Stimulated activated CD8-positive, alpha-beta memory T cell treated with anti-CD3 and anti-CD28 coated beads, Interleukin-4, amount 100 ng/mL, for 24 hours (primary cell): ENCODE measurements around the gene SMYD2.

Experiments
- DNase-seq: peaks from one replicate; pipeline ENCODE4 v3.0.0-alpha.2; 2020; ENCODE audit warnings: low read depth

Gene SMYD2

GRCh38 chr1:214303141-214303930 lies 22.4 kb downstream of the SMYD2 start:
- DNase-seq = no peak

GRCh38 chr1:214305164-214305751 lies 24.3 kb downstream of the SMYD2 start:
- DNase-seq = no peak

GRCh38 chr1:214306269-214306668 lies 25.3 kb downstream of the SMYD2 start:
- DNase-seq = no peak

GRCh38 chr1:214310010-214310409 lies 29.1 kb downstream of the SMYD2 start:
- no peak for DNase-seq

GRCh38 chr1:214310777-214311690 lies 30.1 kb downstream of the SMYD2 start:
- no peak for DNase-seq

- no peak for DNase-seq
Measured at GRCh38 chr1:214312530-214313051, 31.6 kb downstream of the SMYD2 start.

- no peak for DNase-seq
Measured at GRCh38 chr1:214314178-214314843, 33.4 kb downstream of the SMYD2 start.

GRCh38 chr1:214316593-214316992 lies 35.6 kb downstream of the SMYD2 start:
- DNase-seq = no peak

- DNase-seq = no peak
Measured at GRCh38 chr1:214317300-214317699, 36.3 kb downstream of the SMYD2 start.

GRCh38 chr1:214317734-214318133 lies 36.8 kb downstream of the SMYD2 start:
- no peak for DNase-seq

- no peak for DNase-seq
Measured at GRCh38 chr1:214318356-214318755, 37.4 kb downstream of the SMYD2 start.

- no peak for DNase-seq
Measured at GRCh38 chr1:214318956-214319736, 38.2 kb downstream of the SMYD2 start.

GRCh38 chr1:214319938-214320337 lies 39.0 kb downstream of the SMYD2 start:
- no peak for DNase-seq

GRCh38 chr1:214321705-214322453 lies 40.9 kb downstream of the SMYD2 start:
- DNase-seq = no peak

GRCh38 chr1:214324896-214325800 lies 44.2 kb downstream of the SMYD2 start:
- no peak for DNase-seq

- no peak for DNase-seq
Measured at GRCh38 chr1:214326406-214326805, 45.4 kb downstream of the SMYD2 start.

- no peak for DNase-seq
Measured at GRCh38 chr1:214327514-214327913, 46.6 kb downstream of the SMYD2 start.

- DNase-seq = peak; percentile 58
Measured at GRCh38 chr1:214328770-214329469, 48.0 kb downstream of the SMYD2 start.
